Lower leg skin (tissue), 3 donors: ENCODE measurements around the gene CD28.

Experiments used
- CTCF ChIP-seq, 3 donors: fragments of 450-650 bp; IDR thresholded peaks; one replicate each; pipeline ENCODE4 v1.5.1; 2016; ENCODE audit warnings: antibody characterized with exemption in 3 of 3, mild to moderate bottlenecking in 3 of 3, moderate library complexity in 2 of 3
- POLR2A ChIP-seq, 2 donors: fragments of 450-650 bp; IDR thresholded peaks; one replicate each; pipeline ENCODE4 v1.6.1; 2016 to 2017; ENCODE audit warnings: antibody characterized with exemption in 2 of 2, mild to moderate bottlenecking in 1 of 2, moderate library complexity in 1 of 2

- TF ChIP-seq CTCF (IDR thresholded peaks at IDR 0.05) (no peak), POLR2A (IDR thresholded peaks at IDR 0.05) (no peak)
Measured at GRCh38 chr2:203786549-203787351, 80.3 kb downstream of the CD28 start.
